ENCODE data around the gene GPM6B.

GPM6B gene

DNA sequence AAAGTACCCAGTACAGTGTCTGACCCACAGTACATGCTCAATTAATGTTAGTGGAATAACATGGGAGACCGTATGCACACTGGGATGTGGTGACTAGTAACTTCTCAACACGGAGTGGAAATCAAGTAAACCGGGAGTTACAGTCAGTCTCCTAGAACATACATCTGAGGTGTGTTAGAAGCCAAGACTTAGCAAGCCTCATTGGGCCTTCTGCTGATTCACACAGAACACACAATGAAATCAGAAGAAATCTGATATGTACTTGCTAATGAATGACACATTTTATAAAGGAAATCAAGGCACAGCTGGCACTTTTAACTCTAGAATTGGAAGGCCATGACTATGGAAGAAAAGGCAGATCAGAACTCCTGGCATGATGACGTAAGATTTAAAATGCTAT, 95.5 kb downstream of the GPM6B start:
- Histone ChIP-seq H3K4me1 (ENCODE audit: control insufficient read depth in 2 of 2, insufficient read depth in 1 of 2, low read depth in 1 of 2, low read length in 2 of 2) (peaks cover 0 to 21% of the 10 kb centered on the region in 2 donors), H3K9me3 (replicated peaks in 1 of 2; ENCODE audit: control insufficient read depth in 2 of 2, insufficient read depth in 1 of 2, low read depth in 1 of 2, low read length in 2 of 2) (peaks cover 0 to 4% of the 10 kb centered on the region in 2 donors), H2BK15ac (ENCODE audit: low read length) (no peak overlapping the region), H3K36me3 (replicated peaks in 1 of 2; ENCODE audit: control insufficient read depth in 2 of 2, insufficient read depth in 2 of 2, low read length in 2 of 2) (peaks cover 7 to 36% of the 10 kb centered on the region in 2 donors), H3K9ac (ENCODE audit: low read depth, low read length, poor library complexity) (no peak overlapping the region), H3K79me1 (ENCODE audit: low read depth, low read length) (no peaks in the 10 kb centered on the region), H3K4me2 (ENCODE audit: insufficient read depth, low read length, poor library complexity, severe bottlenecking) (no peak overlapping the region), H2BK120ac (ENCODE audit: low read depth, low read length) (no peak overlapping the region), H2BK12ac (ENCODE audit: low read length) (no peak overlapping the region), H3K27ac (replicated peaks; ENCODE audit: low read length) (no peak overlapping the region), H4K91ac (ENCODE audit: low read depth, low read length, poor library complexity) (no peak overlapping the region), H3K18ac (ENCODE audit: low read length) (no peak overlapping the region), H3K4me3 (ENCODE audit: low read length in 2 of 2) (no peak overlapping the region), H2AFZ (ENCODE audit: low read length) (no peak overlapping the region), H2BK5ac (ENCODE audit: low read length) (no peak overlapping the region), H3K4ac (ENCODE audit: low read length) (no peak overlapping the region), H4K8ac (ENCODE audit: low read depth, low read length) (no peak overlapping the region), H2AK5ac (ENCODE audit: low read depth, low read length) (no peak overlapping the region), H3K23ac (ENCODE audit: low read depth, low read length, poor library complexity) (no peak overlapping the region), H3K27me3 (ENCODE audit: control insufficient read depth in 3 of 3, insufficient read depth in 3 of 3, low read depth in 1 of 3, low read length in 3 of 3) (no peaks in the 10 kb centered on the region), H3K14ac (ENCODE audit: low read length) (no peak overlapping the region)
- no CpG with 5 or more reads among the region's 4 CpGs for WGBS, 2 donors (ENCODE audit: extremely low coverage in 2 of 2, insufficient read length in 2 of 2, insufficient replicate concordance in 1 of 2)
- DNase-seq (ENCODE audit: low spot score): no peak

Measured in neuronal stem cell (in vitro differentiated cells).